Pons (tissue), 1 donor: ENCODE results near the gene TPT1.

Source experiments
- DNase-seq: peaks from one replicate; pipeline ENCODE4 v3.0.0-alpha.2; 2016; ENCODE audit warnings: low spot score

TPT1 gene

DNA sequence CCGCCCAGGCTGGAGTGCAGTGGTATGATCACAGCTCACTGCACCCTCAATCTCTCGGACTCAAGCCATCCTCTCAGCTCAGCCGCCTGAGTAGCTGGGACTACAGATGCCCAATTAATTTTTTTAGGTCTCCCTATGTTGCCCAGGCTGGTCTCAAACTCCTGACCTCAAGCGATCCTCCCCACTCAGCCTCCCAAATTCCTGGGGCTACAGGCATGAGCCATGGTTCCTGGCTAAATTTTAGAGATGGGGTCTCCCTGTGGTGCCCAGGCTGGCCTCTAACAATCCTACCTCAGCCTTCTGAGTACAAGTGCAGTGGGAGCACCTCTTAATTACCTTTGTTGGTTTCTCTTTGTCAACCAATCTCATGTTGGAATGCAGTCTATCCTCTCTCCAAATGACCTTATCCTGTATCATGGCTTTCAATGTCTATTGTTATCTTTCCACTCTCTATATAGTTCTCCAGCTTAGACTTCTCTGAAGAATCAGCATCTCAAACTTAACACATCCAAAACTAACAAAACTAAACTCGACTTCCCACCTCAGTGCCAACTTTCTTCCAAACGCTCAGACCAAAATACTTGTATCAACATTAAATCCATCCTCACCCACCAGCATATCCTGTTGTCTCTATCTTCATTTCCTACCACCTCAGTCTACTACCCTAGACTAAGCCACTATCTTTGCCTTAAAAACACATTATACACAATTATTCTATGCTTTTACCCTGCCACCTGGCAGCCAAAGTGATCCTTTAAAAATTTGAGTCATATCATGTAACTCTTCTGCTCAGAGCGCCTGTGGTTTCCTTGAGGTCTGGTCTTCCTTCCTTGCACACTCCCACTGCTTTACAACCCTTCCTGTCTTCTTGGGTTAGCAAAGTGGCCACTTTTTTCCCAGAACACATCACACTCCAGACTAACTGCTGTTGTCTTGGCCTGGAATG, 6.7 kb downstream of the TPT1 start:
- DNase-seq, result no peak

DNA sequence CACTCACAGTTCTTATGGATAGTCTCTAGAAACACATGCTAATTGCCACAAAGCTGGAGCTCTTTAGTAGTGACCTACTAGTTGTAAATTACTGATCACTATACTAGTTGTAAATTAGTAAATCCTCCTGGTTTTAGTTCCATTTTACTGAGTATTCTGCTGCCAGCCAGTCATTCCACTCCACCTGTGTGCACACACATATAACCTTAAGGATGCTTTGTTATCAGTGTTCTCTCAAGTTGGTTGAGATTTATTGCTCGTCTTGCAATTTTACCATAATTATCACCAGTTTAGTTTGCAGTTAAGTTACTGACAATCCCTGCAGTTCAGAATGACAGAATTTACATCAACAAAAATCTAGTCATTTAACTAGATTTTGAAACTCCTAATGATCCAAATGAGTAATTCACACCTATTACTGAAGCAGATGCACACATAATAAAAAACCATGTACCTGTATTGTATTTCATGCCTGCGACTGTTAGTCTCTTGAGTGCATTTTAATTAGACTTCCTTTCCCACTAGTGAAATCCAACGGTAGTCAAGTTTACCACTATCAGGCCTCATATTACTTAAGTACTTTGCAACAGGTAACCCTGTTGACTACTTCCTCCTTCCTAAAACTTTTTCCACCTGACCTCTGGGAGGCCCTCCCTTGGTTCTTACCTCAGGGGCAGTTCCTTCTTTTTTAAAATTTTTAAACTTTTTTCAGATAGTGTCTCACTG, 7.6 kb downstream of the TPT1 start:
- DNase-seq, result no peak

DNA sequence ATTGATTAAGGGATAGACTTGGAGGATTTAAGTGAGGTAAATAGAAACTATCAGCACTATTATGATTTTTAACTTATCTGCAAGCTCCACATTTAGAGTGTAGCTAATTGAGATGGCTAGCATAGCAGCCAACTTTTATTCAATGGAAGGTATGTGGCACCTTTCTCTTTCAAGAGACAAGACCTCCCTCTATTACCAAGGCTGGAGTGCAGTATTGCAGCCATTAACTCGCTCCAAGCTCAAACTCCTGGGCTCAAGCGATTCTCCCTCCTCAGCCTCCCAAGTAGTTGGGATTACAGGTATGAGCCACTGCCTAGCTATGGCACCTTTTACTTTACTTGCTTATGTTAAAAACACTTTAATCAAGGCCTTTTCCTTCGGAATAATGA, 8.2 kb downstream of the TPT1 start:
- no peak for DNase-seq

GRCh38 chr13:45332036-45332830, 8.8 kb downstream of the TPT1 start:
- no peak for DNase-seq

DNA sequence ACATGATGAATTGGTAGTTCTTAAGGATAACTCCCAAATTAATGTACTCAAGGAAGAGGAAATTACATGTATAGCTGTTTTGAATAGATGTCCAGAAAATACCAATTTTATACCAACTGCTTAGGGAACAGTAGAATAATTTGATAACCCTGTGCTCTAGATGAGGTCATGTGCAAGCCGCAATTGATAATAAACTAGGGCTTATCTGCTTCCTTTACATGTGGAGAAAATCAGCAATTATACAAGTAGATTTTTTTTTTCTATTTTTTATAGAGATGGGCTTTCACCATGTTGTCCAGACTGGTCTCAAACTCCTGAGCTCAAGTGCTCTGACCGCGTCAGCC, 9.3 kb downstream of the TPT1 start:
- no peak for DNase-seq

GRCh38 chr13:45331123-45331619, 9.8 kb downstream of the TPT1 start:
- no peak for DNase-seq

GRCh38 chr13:45328661-45329111, 12.3 kb downstream of the TPT1 start:
- no peak for DNase-seq

DNA sequence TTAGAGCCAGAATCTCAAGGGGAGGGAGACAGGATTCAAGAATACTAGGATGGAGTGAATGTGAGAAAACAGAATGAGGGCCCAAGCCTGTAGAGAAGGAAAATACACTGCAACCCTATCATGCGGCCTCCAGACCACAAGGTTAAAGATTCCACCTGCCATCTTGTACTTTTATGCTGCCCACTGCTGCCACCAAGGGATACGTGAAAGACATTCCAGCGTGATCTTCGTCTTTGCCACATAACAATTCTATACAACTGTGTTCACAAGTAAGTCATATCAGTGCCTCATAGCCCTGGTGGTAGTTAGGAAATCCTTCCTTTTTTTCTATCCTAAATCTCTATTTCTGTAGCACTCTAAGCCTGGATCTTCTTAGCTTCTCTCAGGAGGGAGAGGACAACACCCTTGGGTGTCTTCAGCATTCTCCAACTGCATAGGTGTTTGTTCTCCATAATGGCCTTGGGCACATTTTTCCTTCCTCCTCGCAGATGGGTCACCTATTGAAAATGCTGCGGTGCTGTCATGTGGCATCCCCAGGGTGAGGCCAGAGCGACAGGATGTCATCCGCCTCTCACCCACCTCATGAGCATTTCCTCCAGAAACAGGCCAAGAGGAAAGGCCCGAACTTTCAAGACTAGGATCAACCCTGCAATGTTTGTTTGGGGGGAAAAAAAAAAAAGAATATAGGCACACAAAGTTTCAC, 13.6 kb downstream of the TPT1 start:
- no peak for DNase-seq

- no peak for DNase-seq
Observed at GRCh38 chr13:45325806-45326205, 15.2 kb downstream of the TPT1 start.

- no peak for DNase-seq
Observed at GRCh38 chr13:45320876-45321629, 19.9 kb downstream of the TPT1 start.

DNA sequence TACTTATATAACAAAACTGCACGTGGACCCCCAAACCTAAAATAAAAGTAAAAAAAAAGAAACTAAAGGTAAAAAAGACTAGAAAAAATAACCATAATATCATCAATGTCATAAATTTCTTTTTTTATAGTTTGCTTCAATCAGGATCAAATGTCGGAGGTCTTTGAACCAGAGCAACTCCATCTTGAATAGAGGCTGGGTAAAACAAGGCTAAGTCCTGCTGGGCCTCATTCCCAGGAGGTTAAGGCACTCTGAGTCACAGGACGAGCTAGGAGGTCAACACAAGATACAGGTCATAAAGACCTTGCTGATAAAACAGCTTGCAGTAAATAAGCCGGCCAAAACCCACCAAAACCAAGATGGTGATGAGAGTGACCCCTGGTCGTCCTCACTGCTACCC, 24.0 kb downstream of the TPT1 start:
- no peak for DNase-seq

- DNase-seq, result no peak
Observed at GRCh38 chr13:45316338-45316737, 24.6 kb downstream of the TPT1 start.

DNA sequence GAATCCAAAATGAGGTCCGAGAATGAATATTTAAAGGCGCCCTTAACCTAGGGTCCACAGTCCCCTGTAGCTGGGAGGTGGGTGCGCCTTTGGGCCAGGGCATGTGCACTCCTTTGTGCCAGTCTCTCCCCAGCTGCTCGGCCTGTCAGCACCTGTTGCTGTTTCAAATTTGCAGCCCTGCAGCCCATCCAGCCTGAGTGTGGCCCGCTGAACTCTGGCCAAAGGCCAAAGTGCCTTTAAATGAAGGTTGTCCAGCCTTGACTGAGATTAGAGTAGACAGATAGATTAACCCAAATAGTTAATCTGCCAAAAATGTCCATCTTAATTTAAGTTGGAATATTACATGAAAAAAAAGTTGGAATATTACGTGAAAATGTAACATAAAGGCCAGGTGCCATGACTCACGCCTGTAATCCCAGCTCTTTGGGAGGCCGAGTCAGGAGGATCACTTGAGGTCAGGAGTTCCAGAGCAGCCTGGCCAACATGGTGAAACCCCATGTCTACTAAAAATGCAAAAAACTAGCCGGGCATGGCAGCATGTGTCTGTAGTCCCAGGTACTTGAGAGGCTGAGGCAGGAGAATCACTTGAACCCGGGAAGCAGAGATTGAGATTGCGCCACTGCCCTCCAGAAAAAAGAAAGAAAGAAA, 25.3 kb downstream of the TPT1 start:
- no peak for DNase-seq

DNA sequence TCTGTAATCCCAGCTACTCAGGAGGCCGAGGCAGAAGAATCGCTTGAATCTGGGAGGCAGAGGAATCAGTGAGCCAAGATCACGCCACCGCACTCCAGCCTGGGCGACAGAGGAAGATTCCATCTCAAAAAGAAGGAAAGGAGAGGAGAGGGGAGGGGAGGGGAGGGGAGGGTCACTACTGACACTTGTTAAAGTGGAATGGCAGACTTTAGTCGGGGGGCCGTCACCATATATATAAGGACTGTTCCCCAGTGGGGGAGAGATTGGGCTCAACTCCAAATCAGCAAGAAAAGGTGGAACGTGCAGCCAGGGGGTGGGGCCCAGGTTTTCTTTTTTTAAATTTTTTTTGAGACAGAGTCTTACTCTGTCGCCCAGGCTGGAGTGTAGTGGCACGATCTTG, 26.2 kb downstream of the TPT1 start:
- DNase-seq, result no peak

DNA sequence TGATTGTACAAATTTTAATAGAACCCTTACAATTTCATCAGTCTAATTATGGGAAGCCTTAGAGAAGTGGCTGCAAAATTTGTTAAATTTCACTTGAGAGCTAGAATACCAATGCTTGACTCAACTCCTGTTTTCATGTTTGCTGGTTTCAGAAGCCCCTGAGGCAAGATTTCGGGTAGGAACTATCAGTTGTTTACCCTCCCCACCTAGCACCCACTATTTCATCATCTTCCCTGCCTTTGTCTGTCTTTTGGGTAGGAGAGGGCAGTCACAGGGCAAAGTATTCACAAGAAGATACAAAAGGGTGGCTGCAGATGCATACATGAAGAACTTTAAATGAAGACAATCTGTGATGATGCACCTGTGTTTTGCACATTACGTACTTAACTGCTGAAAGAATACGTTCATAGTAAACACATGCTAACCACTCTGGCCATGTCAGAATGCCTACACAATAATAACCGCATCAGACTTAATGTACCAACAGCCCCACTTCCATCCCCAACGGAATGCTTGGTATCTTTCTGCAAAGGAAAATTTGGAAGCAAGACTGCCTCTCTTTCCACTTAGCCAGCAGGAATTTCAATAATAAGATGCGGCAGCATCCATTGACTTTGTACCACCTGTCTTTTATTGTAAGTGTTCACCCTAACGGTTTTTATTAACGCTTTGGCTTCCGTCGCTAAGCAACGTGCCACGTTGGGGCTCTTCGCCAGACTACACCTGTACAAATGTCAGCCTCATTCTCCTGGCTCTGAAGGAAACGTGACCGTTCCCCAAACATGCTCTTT, 30.4 kb downstream of the TPT1 start:
- no peak for DNase-seq

- no peak for DNase-seq
Observed at GRCh38 chr13:45306966-45307365, 34.0 kb downstream of the TPT1 start.

DNA sequence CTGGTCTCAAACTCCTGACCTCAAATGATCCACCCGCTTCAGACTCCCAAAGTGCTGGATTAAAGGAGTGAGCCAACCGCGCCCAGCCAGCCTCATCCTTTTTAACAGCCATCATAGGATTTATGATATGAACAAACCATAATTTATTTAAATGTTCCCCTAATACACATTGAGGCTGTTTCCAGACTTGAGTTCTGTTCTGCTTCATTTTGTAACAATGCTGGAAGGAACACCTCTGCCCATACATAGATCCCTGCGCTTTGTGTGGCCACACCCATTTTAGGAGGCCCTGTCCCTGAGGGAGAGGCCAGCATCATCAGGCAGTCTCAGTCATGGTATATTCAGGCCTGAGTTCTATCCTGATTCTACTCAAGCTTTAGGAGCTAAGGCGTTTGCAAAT, 35.9 kb downstream of the TPT1 start:
- DNase-seq, result no peak

DNA sequence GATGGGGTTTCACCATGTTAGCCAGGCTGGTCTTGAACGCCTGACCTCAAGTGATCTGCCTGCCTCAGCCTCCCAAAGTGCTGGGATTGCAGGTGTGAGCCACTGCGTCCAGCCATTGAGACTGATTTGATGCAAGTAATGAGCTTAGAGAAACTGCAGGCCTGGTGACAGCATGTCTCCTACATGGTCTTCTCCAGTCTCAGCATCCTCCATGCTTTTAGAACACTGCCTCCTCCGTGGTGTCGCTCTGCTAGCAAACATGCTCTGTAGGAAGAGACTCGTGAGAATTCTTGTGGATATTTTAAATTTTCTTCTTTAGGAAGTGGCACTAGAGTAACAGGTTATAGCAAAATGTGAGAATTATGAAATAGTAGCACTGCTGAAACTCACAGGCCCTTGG, 37.1 kb downstream of the TPT1 start:
- DNase-seq, result no peak

DNA sequence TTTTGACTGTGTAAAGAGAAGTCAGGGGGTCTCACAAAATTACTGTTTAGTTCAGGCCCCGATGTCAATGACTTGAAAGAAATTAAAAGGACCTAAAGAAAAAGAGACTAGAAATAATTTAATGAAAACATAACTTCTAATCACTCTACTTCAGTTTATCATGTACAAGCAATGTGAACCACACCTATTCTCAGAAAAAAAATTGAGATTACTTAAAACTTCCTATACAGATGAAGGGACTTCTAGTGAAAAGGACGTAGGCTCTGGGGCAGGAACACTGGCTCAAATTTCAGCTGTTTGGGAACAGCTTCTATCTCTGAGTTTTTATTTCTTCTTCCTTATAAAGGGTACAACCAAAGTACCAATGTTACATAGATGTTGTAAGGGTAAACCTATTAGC, 38.0 kb downstream of the TPT1 start:
- DNase-seq, result no peak

DNA sequence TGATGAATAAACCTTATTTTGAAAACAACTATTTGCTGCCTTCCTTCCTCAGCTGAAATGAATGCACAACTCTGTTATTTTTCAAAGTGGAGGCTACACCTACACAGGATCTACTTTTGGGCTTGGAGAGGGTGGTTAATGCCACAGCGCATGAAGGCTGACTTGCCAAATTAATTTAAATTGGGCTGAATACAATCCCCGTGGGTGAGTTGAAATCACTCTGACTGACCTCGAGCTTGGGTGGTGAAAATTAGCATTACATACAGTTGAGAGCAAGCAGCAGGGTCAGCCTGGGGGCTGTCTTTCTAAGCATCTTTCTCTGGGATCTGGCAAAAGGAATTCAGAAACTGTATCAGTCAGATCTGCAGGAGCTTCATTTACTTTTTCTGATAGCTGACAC, 38.5 kb downstream of the TPT1 start:
- no peak for DNase-seq
